OCI-LY3 (cell line): Measurements from ENCODE around the gene MSMB.

Experiments used
- H2AFZ ChIP-seq: fragments of 200-600, 300-600 bp; shearing (Covaris generic); 2 replicates; pipeline ENCODE4 v1.6.0; 2014; ENCODE audit warnings: antibody characterized with exemption, low read depth, low read length
- H3K27ac ChIP-seq: fragments of 200-600, 300-600 bp; sonication (generic); 2 replicates; pipeline ENCODE4 v1.5.1; 2014; ENCODE audit warnings: mild to moderate bottlenecking, low read length, moderate library complexity, mixed read lengths
- H3K27me3 ChIP-seq: fragments of 200-600, 300-600 bp; sonication (generic); 2 replicates; pipeline ENCODE4 v1.6.1; 2014; ENCODE audit warnings: low read depth, low read length, mixed read lengths
- H3K36me3 ChIP-seq: fragments of 200-600, 300-600 bp; sonication (generic); replicated peaks from 2 replicates; pipeline ENCODE3; 2014; ENCODE audit warnings: low read depth, low read length, mixed read lengths
- H3K4me1 ChIP-seq: fragments of 300-600, 200-600 bp; sonication (generic); 2 replicates; pipeline ENCODE4 v1.6.1; 2014; ENCODE audit warnings: low read length, mixed read lengths
- H3K4me2 ChIP-seq: fragments of 200-600, 300-600 bp; sonication (generic); 2 replicates; pipeline ENCODE4 v1.6.1; 2014; ENCODE audit warnings: low read length, mixed read lengths
- H3K4me3 ChIP-seq: fragments of 300-600, 200-600 bp; sonication (generic); 2 replicates; pipeline ENCODE4 v1.5.1; 2014; ENCODE audit warnings: antibody characterized with exemption, mild to moderate bottlenecking, low read length, moderate library complexity
- H3K79me2 ChIP-seq: fragments of 300-600, 200-600 bp; shearing (Covaris generic); 2 replicates; pipeline ENCODE4 v1.6.1; 2014; ENCODE audit warnings: mild to moderate bottlenecking, low read length, mixed read lengths
- H3K9ac ChIP-seq: fragments of 300-600, 200-600 bp; shearing (Covaris generic); 2 replicates; pipeline ENCODE4 v1.6.0; 2014; ENCODE audit warnings: mild to moderate bottlenecking, low read length, moderate library complexity
- H3K9me3 ChIP-seq: fragments of 200-600, 300-600 bp; shearing (Covaris generic); 2 replicates; pipeline ENCODE4 v1.6.1; 2014; ENCODE audit warnings: low read length, mixed read lengths; ENCODE audit not compliant: insufficient read depth
- H4K20me1 ChIP-seq: fragments of 200-600, 300-600 bp; sonication (generic); 2 replicates; pipeline ENCODE4 v1.6.1; 2016; ENCODE audit warnings: low read length, mixed read lengths; ENCODE audit not compliant: insufficient read depth
- EZH2phosphoT487 ChIP-seq: fragments of 200-600 bp; shearing (Covaris generic); IDR thresholded peaks from 2 replicates; pipeline ENCODE4 v1.6.1; 2018; ENCODE audit warnings: antibody characterized with exemption, mixed run types, low read depth
- TF ChIP-seq, protein P1 (sequence below): fragments of 200-600, 300-600 bp; sonication (generic); IDR thresholded peaks from 2 replicates; pipeline ENCODE4 v1.5.1; 2014; ENCODE audit warnings: antibody characterized with exemption, low read length, low read depth

MSMB gene

DNA sequence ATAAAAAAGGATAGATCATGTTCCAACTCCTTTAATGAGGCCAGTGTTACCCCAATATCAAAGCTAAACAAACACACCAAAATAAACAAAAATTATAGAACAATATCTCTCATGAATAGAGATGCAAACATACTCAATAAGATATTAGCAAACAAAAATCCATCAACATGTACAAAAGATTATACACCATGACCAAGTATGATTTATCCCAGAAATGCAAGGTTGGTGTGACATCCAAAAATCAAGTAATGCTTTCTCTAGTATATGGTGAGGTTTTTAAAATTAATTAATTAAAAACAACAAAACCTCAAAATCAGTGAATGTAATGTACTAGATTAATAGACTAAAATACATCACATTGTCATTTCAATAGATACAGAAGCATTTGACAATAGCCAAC, 11.0 kb upstream of the MSMB start:
- H3K36me3 ChIP-seq = no peaks in the 10 kb centered on the region
- no peaks in the 10 kb centered on the region for H3K9me3 ChIP-seq
- no peak overlapping the region for H3K4me2 ChIP-seq
- no peak overlapping the region for H3K9ac ChIP-seq
- H4K20me1 ChIP-seq = no peaks in the 10 kb centered on the region
- H2AFZ ChIP-seq = no peak overlapping the region
- no peaks in the 10 kb centered on the region for H3K27me3 ChIP-seq
- TF ChIP-seq EZH2phosphoT487 = no peak
- TF ChIP-seq, protein P1, sequence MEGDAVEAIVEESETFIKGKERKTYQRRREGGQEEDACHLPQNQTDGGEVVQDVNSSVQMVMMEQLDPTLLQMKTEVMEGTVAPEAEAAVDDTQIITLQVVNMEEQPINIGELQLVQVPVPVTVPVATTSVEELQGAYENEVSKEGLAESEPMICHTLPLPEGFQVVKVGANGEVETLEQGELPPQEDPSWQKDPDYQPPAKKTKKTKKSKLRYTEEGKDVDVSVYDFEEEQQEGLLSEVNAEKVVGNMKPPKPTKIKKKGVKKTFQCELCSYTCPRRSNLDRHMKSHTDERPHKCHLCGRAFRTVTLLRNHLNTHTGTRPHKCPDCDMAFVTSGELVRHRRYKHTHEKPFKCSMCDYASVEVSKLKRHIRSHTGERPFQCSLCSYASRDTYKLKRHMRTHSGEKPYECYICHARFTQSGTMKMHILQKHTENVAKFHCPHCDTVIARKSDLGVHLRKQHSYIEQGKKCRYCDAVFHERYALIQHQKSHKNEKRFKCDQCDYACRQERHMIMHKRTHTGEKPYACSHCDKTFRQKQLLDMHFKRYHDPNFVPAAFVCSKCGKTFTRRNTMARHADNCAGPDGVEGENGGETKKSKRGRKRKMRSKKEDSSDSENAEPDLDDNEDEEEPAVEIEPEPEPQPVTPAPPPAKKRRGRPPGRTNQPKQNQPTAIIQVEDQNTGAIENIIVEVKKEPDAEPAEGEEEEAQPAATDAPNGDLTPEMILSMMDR = no peak
- H3K4me1 ChIP-seq = no peaks in the 10 kb centered on the region
- H3K79me2 ChIP-seq = no peaks in the 10 kb centered on the region
- no peak overlapping the region for H3K4me3 ChIP-seq
- no peak overlapping the region for H3K27ac ChIP-seq

DNA sequence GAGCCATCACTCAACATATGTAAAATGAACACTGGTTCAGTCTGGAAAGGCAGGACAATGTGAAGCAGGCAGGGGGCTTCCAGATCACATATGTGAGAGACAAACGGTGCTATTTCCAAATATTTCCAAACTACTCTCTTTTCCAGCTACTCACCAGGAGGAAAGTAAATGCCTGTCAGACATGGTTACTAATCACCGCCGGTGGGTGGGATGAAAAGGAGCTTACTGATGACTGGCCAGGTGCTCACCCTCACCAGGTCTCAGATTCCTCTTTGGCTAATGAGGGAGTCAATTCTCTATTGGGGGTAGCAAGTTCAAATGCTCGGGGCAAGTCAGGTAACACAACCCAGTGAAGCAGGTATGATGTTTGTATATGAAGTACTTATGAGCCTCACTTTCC, 9.7 kb upstream of the MSMB start:
- Histone ChIP-seq H3K9ac (no peak overlapping the region), H3K4me3 (no peak overlapping the region), H3K27me3 (no peaks in the 10 kb centered on the region), H3K4me2 (no peak overlapping the region), H3K4me1 (no peaks in the 10 kb centered on the region), H3K9me3 (no peaks in the 10 kb centered on the region), H3K27ac (no peak overlapping the region), H4K20me1 (no peaks in the 10 kb centered on the region), H2AFZ (no peak overlapping the region), H3K36me3 (no peaks in the 10 kb centered on the region), H3K79me2 (no peaks in the 10 kb centered on the region)
- no peak for TF ChIP-seq EZH2phosphoT487
- TF ChIP-seq, protein P1 = no peak

DNA sequence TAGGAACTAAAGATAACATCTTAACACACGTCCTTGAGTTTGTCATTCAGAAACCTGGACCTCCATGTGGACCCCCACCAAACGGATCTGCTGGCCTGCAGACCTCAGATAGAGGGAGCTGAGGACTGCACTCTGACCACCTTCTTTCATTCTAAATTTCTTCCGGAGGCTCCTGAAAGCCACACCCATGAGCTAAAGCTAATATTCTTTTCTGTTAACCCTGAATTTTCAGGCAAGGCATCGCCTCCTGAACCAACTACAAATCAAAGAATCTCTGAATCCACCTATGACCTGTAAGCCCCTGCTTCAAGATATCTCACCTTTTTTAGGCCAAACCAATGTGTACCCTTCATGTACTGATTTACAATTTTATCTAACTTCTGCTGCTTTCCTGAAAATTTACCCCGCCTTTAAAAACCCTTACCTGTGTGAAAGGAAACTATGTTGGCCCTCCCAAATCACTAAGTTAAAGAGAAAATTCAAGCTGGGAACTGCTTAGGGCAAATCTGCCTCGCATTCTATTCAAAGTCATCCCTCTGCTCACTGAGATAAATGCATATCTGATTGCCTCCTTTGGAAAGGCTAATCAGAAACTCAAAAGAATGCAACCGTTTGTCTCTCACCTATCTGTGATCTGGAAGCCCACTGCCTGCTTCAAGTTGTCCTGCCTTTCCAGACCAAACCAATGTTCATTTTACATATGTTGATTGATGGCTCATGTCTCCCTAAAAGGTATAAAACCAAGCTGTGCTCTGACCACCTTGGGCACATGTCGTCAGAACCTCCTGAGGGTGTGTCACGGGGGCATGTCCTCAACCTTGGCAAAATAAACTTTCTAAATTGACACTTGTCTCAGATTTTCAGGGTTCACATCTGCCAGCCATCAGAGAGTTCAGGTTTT, 7.7 kb upstream of the MSMB start:
- H3K4me2 ChIP-seq = no peak overlapping the region
- no peak overlapping the region for H3K9ac ChIP-seq
- TF ChIP-seq, protein P1 = no peak
- TF ChIP-seq EZH2phosphoT487 = no peak
- no peaks in the 10 kb centered on the region for H3K36me3 ChIP-seq
- H3K4me1 ChIP-seq = no peaks in the 10 kb centered on the region
- no peaks in the 10 kb centered on the region for H3K9me3 ChIP-seq
- H4K20me1 ChIP-seq = no peaks in the 10 kb centered on the region
- H3K27ac ChIP-seq = no peak overlapping the region
- no peaks in the 10 kb centered on the region for H3K79me2 ChIP-seq
- H3K27me3 ChIP-seq = no peaks in the 10 kb centered on the region
- no peak overlapping the region for H3K4me3 ChIP-seq
- H2AFZ ChIP-seq = no peak overlapping the region

DNA sequence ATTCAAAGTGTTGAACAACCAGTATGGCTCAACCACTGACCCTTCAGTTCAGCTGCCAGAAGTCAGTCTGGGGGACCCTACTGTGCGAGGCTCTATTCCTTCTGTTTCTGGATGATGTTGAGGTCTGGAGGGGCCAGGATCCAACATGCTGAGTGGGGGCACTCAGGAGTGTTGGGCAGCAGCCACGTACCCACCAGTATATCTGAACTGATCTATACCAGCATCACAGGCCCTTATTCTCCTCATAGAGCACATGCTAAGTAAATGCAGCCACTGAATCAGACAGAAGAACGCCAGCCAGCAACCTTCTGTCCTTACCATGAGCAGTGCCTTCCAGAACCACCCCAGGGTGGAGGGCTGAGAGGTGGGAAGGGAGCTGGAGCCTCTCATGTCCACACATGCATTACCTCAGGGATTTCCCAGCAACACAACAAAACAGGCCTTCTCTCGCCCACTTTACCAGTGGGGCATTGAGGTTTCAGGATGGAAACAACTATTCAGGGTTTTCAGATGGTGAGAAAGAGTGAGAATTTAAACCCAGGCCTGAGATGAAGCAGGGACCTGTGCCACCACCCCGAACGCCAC, 6.8 kb upstream of the MSMB start:
- TF ChIP-seq EZH2phosphoT487 = no peak
- TF ChIP-seq, protein P1 = no peak
- no peaks in the 10 kb centered on the region for H3K4me1 ChIP-seq
- no peak overlapping the region for H3K4me2 ChIP-seq
- H3K9ac ChIP-seq = no peak overlapping the region
- H4K20me1 ChIP-seq = no peaks in the 10 kb centered on the region
- no peaks in the 10 kb centered on the region for H3K36me3 ChIP-seq
- H3K9me3 ChIP-seq = no peaks in the 10 kb centered on the region
- H2AFZ ChIP-seq = no peak overlapping the region
- no peak overlapping the region for H3K4me3 ChIP-seq
- H3K27ac ChIP-seq = no peak overlapping the region
- H3K79me2 ChIP-seq = no peaks in the 10 kb centered on the region
- no peaks in the 10 kb centered on the region for H3K27me3 ChIP-seq
